BJ (cell line): Measurements from ENCODE around the gene APEX1. TPM values are rescaled to one million over a fixed set of nuclear protein-coding genes. Genes with fewer than 3 reads are reported as not detected.

ENCODE experiments used
- CTCF ChIA-PET: fragments of 350-600 bp; formaldehyde crosslinking; extraction: SDS; loops from one replicate; lab custom pipeline; 2021; ENCODE audit warnings: antibody characterized with exemption, inconsistent platforms; lab: Yijun Ruan, JAX
- POLR2A ChIA-PET: fragments of 300-600 bp; sonication (Branson Sonifier 250); formaldehyde crosslinking; extraction: SDS; loops from one replicate; lab custom pipeline; 2021; ENCODE audit warnings: antibody characterized with exemption; lab: Charles Lee
- DNase-seq: peaks from one replicate; pipeline ENCODE4 v3.0.0-alpha.2; 2011; ENCODE audit warnings: low read depth
- H3K27me3 ChIP-seq: 2 replicates; pipeline ENCODE4 v1.6.0; 2011; ENCODE audit warnings: low read length; ENCODE audit not compliant: control insufficient read depth, insufficient read depth
- H3K36me3 ChIP-seq: 2 replicates; pipeline ENCODE4 v1.5.1; 2011; ENCODE audit warnings: low read length; ENCODE audit not compliant: control insufficient read depth, insufficient read depth
- H3K4me3 ChIP-seq: 2 replicates; pipeline ENCODE4 v1.5.1; 2011; ENCODE audit warnings: low read depth, mild to moderate bottlenecking, control low read depth, low read length
- polyA plus RNA-seq: library from polyadenylated mRNA; depleted of rRNA; stranded (reverse); fragments of >200 nt; gene quantifications from 2 replicates; pipeline ENCODE4 v1.2.3, GENCODE V29; 2011
- TF ChIP-seq, protein P1 (sequence below): IDR thresholded peaks from 2 replicates; pipeline ENCODE4 v1.5.1; 2011; ENCODE audit warnings: low read depth, mild to moderate bottlenecking, control low read depth, inconsistent platforms, low read length, moderate library complexity; ENCODE audit not compliant: insufficient read depth

APEX1 gene
- polyA plus RNA-seq, 1 experiment, result 219 TPM

DNA sequence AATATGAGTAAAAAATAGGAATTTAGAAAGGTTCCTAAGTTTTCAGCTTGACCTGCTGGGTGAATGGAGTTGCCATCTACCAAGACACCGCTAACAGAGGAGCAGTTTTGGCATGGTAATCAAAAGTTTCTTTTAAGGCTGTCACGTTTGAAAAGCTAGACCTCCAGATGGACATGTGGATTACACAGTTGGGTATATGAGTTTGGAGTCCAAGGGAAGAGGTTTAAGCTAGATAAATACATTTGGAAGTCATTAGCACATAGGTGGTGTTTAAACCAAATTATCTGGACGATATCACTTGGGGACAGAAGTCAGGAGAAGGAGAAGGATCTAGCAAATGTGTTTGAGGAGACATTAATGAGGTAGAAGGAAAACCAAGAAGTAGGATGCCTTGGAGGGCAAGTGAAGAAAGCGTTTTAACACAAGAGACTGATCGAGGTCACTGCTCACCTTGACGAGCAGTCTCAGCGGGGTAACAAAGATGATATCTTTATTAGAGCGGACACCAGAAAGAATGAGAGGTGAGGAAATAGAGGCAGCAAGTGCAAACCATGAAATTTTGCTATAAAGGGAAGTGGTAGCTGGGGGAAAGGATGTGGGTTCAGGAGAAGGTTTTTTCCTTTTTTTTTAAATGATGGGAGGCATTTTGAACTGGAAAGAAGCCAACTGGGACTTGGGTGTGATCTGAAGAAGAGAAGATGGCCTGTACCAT lies 31.8 kb downstream of the APEX1 start:
- ChIA-PET POLR2A (no interaction called here), CTCF (interaction anchor here (0.6 to 1.0 kb wide), 2 partner anchors 11 to 1299 kb away, joined by 3 read pairs; no protein-coding TSS in a partner anchor)
- Histone ChIP-seq H3K36me3 (no peaks in the 10 kb centered on the region), H3K4me3 (no peak overlapping the region), H3K27me3 (no peaks in the 10 kb centered on the region; the same call in none of the 2 replicates)
- TF ChIP-seq, protein P1, sequence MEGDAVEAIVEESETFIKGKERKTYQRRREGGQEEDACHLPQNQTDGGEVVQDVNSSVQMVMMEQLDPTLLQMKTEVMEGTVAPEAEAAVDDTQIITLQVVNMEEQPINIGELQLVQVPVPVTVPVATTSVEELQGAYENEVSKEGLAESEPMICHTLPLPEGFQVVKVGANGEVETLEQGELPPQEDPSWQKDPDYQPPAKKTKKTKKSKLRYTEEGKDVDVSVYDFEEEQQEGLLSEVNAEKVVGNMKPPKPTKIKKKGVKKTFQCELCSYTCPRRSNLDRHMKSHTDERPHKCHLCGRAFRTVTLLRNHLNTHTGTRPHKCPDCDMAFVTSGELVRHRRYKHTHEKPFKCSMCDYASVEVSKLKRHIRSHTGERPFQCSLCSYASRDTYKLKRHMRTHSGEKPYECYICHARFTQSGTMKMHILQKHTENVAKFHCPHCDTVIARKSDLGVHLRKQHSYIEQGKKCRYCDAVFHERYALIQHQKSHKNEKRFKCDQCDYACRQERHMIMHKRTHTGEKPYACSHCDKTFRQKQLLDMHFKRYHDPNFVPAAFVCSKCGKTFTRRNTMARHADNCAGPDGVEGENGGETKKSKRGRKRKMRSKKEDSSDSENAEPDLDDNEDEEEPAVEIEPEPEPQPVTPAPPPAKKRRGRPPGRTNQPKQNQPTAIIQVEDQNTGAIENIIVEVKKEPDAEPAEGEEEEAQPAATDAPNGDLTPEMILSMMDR, result no peak
- DNase-seq, result no peak

DNA sequence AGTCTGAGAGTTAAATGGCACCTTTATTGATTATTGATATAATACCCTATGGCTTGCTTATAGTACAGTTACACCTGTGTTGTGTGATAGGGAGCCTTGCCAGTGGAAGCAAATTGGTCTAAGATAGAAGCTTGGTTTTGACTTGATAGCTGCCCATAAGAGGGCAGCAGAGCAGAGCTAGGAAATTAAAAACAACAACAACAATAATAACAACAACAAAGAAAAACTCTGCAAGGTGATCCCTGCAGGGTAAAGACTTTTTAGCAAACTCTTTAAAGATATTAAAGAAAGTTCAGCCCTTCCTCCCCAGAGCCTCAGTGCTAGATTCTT lies 32.3 kb downstream of the APEX1 start:
- no peak for DNase-seq
- no peak overlapping the region for H3K4me3 ChIP-seq
- CTCF ChIA-PET, result interaction anchor here (1.0 kb wide), 1 partner anchor 11 kb away, joined by 3 read pairs; no protein-coding TSS in a partner anchor
- H3K36me3 ChIP-seq, result no peaks in the 10 kb centered on the region
- TF ChIP-seq, protein P1, result no peak
- POLR2A ChIA-PET, result no interaction called here
- no peaks in the 10 kb centered on the region; the same call in none of the 2 replicates for H3K27me3 ChIP-seq

DNA sequence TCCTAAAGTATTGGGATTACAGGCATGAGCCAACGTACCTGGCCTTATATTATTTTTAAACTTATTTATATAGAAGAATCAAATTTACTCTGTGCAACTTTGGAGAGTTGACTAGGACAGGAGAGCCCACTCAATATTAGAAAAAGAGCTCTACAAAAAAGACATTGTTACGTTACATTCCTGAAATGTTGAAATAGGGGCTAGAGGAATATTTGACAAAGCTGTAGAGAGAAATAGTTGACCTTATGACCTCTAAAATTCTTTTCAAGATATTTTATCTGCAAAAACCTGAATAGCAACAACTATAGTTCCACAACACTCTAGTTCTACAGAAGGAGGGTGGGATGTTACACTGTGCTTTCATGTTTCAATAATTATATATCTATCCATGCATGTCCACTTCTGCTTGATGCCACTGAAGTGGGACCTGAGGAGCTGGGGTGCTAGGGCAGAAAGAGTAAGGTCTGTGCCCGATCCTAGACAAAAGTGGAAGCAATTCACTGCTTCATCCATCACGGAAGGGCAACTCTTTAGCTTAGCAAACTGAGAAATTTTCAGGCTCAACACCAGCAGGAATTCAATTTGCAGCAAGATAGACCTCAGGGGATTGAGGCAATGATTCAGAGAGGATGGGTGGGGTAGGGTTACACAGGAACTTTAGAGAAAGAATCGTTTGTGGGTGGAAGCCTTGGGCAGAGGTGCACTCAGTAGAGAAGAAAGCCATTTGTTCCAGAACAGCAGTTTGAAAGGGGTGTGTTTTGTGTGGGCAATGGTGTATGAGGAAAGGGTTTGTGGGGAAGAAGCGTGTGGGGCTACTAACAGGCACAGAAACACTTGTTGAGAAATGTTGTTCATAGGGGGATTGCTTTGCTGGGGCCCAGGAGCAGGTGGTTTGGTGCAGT lies 34.3 kb downstream of the APEX1 start:
- no peak for DNase-seq
- POLR2A ChIA-PET, result no interaction called here

DNA sequence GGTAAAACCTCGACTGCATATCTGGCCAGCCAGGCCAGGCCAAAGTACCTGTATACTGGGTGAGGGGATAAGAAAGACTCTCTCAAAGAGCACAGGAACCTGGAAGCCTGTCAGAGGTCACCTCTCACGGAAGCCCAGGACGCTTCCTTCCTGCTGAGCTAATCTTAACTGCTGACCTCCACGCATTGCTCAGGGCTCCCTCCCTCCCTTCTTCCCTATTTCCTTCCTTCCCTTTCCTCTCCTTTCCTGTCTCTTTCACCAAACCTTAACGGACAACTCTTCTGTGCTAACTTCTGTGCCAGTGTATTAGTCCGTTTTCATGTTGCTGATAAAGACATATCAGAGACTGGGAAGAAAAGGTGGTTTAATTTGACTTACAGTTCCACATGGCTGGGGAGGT lies 35.5 kb downstream of the APEX1 start:
- CTCF ChIA-PET, result interaction anchor here (1.0 kb wide), 1 partner anchor 15 kb away, joined by 4 read pairs; no protein-coding TSS in a partner anchor
- no peak for DNase-seq
- H3K36me3 ChIP-seq, result no peaks in the 10 kb centered on the region
- TF ChIP-seq, protein P1, result no peak
- H3K4me3 ChIP-seq, result no peak overlapping the region
- POLR2A ChIA-PET, result no interaction called here
- no peaks in the 10 kb centered on the region; the same call in 1 of the 2 replicates for H3K27me3 ChIP-seq

More for the DNA sequence above, 34.3 kb downstream of the APEX1 start:
- Histone ChIP-seq H3K4me3 (no peak overlapping the region), H3K27me3 (no peaks in the 10 kb centered on the region; the same call in 1 of the 2 replicates), H3K36me3 (no peaks in the 10 kb centered on the region)
- CTCF ChIA-PET, result interaction anchor here (1.0 to 1.7 kb wide), 2 partner anchors 14 to 74 kb away, joined by 3 to 4 read pairs; no protein-coding TSS in a partner anchor
- TF ChIP-seq, protein P1, result no peak

DNA sequence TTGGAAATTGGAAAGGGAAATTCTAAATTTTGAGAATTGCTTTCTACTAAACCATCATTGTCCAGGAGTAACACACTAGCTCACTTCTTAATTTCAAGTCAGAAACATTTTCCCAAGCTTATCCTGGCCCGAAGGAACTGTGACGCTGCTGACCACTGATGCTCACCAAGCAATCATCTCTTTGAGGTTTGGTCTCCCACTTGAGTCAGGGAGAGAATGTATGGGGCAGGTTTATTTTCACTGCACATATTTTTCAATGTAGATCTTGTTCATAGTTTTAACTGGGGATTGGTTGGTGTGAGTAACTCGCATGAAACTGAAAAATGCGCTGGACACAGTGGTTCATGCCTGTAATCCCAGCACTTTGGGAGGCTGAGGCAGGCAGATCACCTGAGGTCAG lies 37.5 kb downstream of the APEX1 start:
- no peaks in the 10 kb centered on the region for H3K36me3 ChIP-seq
- no peak for DNase-seq
- H3K27me3 ChIP-seq, result no peaks in the 10 kb centered on the region
- POLR2A ChIA-PET, result no interaction called here
- H3K4me3 ChIP-seq, result no peak overlapping the region
- CTCF ChIA-PET, result interaction anchor here (1.2 kb wide), 1 partner anchor 12 kb away, joined by 3 read pairs; no protein-coding TSS in a partner anchor
- TF ChIP-seq, protein P1, result no peak
